ENCODE results near the gene SRF.
"Not testable (repeated sequence)": the region's sequence is repeated elsewhere in the genome, so short reads cannot be mapped to it uniquely, and the experiment has no call there.

Gene SRF

DNA sequence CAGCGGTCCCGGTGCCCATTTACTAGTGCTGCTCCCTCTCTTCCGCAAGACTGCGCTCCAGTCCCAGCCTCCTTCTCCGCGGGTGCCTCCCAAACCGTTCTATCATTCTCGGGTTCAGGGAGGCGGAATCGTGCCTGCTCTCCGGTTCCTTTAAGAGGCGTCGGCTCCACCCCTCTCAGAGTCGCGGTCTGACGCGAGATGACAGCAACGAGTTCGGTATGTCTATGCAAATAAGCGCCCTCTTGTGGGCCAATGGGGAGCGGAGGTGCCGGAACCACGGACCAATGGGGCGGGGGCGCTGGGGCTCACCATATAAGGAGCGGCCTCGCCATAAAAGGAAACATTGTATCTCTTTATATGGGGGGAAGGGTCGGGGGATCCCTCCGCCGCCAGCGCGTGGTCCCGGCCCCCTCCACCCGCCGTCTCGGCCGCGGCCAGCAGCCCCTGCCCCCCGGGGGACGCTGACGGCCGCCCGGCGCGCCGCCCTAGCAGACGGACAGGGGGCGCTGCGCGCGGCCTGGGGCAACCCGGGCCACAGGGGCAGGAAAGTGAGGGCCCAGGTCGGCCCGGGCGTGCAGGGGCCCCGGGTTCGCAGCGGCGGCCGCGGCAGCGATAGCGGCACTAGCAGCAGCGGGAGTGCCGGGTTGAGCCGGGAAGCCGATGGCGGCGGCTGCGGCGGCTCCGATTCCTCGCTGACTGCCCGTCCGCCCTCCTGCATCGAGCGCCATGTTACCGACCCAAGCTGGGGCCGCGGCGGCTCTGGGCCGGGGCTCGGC, at the start of gene SRF:
Gene SRF (plus strand): TSS at position 339 of the 776 bp plus-strand sequence. CDS start 388 bp downstream, at position 727.
- peak; percentile 97 to 98 for DNase-seq (ENCODE audit: low read depth in 2 of 2)

DNA sequence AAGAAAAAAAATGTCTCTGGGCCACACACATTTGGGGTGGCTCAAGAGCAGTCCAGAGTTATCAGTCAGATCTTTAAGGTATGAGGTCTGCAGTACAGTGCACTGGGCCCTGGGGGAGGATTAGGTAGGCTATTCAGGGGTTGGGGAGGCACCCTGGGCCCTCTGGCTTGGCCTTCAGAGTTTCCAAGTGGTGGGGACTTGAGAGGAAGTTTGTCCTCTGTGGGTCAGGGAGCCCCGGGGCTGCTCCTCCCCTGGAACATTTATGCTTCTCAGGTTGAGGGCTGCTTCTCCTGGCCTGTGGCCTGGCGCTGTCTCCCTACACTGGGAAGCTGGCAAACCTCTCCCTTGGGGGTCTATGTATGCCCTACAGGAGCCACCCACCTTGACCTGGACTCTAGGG, 48.9 kb upstream of the SRF start:
- no peak for DNase-seq (ENCODE audit: low read depth in 2 of 2)

DNA sequence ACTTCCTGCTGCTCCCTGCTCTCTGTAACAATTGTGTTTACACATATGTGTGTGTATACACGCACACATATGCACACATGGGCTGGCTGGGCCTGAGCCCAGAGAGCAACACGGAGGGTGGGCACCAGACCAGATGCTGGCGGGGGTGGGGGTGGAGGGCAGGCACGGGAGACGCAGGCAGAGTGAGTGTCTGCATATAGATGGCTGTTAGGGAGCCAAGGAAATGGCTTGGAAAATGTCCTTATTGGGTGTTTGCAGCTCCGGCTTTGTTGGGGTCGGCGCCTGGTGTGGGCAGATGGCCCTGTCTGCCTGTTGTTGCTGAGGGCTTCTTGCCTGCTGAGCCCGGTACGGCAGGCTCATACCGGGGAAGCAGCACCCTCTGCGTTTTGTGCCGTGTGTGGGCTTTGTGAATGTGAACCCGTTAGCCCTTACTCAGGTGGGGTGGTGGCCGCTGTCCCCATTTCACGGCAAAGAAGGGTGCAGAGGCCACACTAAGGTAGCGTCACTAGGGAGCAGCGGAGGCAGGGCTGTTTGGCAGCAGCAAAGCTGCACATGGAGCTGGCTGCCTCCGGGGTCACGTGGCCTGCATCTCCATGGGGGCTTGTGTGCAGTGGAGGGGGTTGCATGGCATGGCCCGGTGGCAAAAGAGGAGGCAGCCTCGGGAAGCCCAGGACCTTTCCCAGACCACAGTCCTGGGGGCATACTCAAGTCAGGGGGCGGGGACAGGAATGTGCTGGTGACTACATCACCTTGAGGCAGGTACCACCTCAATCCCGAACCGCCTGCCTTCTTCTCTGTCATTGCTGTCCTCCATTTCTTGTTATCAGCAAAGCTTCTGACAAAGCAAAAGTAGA, 47.4 kb upstream of the SRF start:
- DNase-seq (ENCODE audit: low read depth in 2 of 2), result no peak

DNA sequence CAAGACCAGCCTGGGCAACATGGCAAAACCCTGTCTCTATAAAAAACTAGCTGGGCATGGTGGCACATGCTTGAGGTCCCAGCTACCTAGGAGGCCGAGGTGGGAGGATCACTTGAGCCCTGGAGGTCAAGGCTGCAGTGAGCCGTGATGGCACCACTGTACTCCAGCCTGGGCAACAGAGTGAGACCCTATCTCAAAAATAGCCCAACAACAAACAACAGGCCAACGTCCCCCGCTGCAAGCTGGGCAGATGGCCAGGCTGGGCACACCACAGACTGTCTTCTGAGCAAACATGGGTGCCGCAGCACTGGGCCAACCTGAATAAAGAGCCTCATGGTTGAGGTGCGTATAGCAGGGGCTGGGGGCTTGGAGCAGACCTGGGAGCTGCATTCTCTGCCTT, 46.6 kb upstream of the SRF start:
- no peak for DNase-seq (ENCODE audit: low read depth in 2 of 2)

DNA sequence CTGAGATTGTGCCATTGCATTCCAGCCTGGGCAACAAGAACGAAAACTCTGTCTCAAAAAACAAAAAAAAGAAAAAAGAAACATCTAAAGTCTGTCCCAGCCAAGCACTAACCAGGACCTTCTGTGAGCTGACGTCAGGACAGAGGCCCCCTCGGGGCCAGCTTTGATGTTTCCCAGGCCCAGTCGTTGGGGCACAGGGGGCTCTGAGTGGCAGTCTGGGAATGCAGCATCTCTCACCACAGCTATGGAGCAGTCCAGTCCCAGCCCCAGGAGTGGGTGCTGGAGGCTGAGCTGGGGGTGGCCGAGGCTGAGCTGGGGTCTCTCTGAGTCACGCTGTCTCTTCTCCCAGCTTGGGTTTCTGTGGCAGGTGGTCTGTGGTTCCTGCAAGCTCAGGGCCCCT, 46.0 kb upstream of the SRF start:
- DNase-seq (ENCODE audit: low read depth in 2 of 2), result no peak

DNA sequence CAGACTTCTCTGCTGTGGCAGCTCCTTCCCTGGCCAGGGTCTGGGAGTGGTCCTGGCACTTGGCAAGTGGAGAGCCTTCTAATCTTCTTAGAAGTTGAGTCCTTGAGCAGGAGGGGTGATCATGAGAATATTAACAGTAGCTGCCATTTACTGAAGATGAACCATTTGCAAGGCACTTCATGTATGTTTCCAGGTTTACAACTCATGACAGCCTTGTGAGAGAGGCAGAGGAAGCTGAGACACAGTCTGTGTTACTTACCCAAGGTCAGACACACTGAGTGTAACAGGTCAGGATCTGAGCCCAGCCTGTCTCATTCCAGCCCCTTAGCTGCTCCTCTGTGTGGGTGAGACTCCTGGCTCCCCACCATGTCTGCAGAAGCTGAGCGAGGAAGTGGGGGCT, 45.5 kb upstream of the SRF start:
- no peak for DNase-seq (ENCODE audit: low read depth in 2 of 2)

DNA sequence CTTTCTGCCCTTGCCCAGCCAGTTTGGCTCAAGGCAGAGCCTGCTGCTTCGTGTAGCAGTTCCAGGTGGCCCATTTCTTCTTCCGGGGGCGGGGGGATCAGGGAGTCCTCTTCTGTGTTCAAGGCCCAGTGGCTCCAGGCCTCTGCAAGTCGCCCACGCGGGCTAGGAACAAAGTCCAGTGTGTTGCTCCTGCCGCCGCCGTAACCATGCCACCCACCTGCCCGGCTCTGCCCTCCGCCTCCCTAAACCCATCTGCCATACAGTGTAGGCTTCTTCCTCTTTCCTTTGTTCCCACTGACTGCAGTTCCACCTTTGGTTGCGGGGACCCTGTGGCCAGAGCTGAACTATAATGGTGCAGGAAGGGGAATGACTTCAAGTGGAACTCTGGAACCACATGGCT, 43.9 kb upstream of the SRF start:
- DNase-seq (ENCODE audit: low read depth in 2 of 2), result no peak

DNA sequence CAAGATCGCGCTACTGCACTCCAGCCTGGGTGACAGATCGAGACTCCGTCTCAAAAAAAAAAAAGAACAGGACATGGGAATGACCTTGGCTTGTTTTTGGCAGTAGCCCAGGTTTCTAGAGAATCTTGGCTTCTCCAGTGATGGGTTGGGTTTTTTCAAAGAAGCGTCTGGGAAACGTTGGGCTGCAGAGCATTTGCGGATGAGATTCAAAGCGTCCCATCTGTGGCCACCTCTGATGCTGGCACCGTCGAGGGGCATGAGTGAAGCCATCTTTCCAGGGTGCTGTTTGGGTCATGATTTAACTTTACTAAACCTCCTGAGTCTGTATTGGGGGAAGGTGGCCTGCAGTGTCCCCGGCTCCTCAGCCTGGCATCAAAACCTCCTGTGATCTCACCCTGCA, 43.2 kb upstream of the SRF start:
- DNase-seq (ENCODE audit: low read depth in 2 of 2), result no peak

DNA sequence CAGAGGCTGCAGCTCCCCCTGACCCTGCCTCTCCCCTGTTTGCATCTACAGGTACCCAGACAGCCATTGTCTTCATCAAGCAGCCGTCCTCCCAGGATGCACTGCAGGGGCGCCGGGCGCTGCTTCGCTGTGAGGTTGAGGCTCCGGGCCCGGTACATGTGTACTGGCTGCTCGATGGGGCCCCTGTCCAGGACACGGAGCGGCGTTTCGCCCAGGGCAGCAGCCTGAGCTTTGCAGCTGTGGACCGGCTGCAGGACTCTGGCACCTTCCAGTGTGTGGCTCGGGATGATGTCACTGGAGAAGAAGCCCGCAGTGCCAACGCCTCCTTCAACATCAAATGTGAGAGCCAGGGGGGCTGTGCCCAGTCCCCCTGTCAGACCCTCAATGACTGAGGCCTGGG, 42.1 kb upstream of the SRF start:
- DNase-seq (ENCODE audit: low read depth in 2 of 2), result no peak

DNA sequence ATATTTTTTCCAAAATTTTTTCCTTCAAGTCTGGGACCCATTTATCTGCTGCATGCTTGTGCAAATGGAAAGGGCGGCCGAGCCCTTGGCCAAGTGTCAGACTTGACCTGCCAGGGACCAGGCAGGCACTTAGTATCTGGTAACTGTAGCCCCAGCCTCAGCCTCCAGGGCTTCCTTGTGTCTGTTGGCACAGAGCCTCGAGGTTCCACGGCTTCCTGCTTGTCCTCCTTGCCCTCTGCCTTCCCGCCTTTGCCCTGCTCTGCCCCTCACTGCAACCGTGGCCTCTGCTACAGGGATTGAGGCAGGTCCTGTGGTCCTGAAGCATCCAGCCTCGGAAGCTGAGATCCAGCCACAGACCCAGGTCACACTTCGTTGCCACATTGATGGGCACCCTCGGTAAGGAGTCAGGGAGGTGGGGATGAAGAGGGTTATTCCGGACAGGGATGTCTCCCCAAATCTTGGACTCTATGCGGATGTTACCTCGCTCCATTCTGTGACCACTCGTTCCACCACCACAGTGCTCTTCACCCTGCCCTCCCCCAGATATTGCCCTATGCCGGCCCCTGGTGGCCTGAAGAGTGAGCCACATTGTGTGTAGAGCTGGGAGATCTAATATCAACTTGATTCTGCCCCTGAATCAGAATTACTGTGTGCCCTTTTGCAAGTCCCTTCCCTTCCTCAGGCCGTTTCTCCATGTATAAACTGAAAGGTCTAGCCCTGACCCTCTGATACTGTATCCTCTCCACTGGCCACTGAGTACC, 41.5 kb upstream of the SRF start:
- DNase-seq (ENCODE audit: low read depth in 2 of 2), result no peak

DNA sequence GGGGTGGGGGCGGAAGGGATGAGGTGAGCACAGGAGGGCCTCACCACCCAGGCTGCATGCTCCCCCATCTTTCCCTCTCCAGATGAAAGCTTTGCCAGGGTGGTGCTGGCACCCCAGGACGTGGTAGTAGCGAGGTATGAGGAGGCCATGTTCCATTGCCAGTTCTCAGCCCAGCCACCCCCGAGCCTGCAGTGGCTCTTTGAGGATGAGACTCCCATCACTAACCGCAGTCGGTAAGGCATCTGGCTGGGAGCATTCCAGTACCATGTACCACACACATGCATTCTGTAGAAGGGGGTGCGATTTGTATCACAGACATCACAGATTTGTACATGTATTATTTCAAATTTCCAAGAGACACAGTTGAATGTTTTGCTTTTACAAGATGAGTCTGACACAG, 40.6 kb upstream of the SRF start:
- no peak for DNase-seq (ENCODE audit: low read depth in 2 of 2)

DNA sequence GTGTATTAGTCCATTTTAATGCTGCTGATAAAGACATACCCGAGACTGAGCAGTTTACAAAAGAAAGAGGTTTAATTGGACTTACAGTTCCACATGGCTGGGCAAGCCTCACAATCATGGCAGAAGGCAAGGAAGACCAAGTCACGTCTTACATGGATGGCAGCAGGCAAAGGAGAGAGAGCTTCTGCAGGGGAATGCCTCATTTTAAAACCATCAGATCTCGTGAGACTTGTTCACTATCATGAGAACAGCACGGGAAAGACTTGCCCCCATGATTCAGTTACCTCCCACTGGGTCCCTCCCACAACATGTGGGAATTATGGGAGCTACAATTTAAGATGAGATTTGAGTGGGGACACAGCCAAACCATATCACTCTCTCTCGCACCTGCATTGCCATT, 39.7 kb upstream of the SRF start:
- not testable (repeated sequence) for DNase-seq (ENCODE audit: low read depth in 2 of 2)

DNA sequence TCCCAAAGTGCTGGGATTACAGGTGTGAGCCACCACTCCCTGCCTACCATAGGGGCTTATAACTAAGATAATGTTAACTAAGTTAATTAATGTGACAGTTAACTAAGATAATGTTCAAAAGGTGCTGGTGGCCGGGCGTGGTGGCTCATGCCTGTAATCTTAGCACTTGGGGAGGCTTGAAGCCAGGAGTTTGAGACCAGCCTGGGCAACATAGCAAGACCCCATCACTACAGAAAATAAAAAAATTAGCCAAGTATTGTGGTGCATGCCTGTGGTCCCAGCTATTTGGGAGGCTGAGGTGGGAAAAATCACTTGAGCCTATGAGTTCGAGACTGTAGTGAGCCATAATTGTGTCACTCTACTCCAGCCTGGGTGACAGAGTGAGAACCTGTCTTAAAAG, 32.8 kb upstream of the SRF start:
- no peak for DNase-seq (ENCODE audit: low read depth in 2 of 2)

DNA sequence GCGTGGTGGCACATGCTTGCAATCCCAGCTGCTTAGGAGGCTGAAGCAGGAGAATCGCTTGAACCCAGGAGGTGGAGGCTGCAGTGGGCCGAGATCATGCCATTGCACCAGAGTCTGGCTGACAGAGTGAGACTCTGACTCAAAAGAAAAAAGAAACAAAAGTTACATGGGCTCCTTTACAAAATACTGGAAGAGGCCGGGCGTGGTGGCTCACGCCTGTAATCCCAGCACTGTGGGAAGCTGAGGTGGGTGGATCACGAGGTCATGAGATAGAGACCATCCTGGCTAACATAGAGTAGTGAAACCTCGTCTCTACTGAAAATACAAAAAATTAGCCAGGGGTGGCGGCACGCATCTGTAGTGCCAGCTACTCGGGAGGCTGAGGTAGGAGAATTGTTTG, 31.1 kb upstream of the SRF start:
- DNase-seq (ENCODE audit: low read depth in 2 of 2), result not testable (repeated sequence)

DNA sequence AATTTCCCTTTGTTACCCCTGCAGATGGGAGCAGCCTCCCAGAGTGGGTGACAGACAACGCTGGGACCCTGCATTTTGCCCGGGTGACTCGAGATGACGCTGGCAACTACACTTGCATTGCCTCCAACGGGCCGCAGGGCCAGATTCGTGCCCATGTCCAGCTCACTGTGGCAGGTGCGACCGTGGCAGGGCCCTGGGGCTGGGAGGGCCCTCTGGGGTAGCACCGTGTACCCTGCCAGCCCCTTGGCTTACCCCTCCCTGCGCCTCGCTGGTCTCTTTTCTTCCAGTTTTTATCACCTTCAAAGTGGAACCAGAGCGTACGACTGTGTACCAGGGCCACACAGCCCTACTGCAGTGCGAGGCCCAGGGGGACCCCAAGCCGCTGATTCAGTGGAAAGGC, 29.4 kb upstream of the SRF start:
- DNase-seq (ENCODE audit: low read depth in 2 of 2), result no peak

DNA sequence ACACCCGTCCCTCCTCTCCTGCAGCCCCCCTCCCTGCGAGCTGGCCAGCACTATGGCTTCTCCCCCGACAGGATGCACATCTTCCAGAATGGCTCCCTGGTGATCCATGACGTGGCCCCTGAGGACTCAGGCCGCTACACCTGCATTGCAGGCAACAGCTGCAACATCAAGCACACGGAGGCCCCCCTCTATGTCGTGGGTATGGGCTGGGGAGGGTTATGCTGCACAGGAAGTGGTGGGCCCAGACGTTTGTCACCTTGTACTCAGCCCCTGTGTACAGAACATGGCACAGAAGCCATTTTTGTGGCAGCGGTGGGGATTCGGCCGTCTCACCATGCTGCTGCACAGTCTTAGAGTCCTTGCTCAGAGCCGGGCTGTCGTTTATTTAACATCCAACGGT, 29.0 kb upstream of the SRF start:
- DNase-seq (ENCODE audit: low read depth in 2 of 2), result peak in 1 of 2 donors; percentile 19

DNA sequence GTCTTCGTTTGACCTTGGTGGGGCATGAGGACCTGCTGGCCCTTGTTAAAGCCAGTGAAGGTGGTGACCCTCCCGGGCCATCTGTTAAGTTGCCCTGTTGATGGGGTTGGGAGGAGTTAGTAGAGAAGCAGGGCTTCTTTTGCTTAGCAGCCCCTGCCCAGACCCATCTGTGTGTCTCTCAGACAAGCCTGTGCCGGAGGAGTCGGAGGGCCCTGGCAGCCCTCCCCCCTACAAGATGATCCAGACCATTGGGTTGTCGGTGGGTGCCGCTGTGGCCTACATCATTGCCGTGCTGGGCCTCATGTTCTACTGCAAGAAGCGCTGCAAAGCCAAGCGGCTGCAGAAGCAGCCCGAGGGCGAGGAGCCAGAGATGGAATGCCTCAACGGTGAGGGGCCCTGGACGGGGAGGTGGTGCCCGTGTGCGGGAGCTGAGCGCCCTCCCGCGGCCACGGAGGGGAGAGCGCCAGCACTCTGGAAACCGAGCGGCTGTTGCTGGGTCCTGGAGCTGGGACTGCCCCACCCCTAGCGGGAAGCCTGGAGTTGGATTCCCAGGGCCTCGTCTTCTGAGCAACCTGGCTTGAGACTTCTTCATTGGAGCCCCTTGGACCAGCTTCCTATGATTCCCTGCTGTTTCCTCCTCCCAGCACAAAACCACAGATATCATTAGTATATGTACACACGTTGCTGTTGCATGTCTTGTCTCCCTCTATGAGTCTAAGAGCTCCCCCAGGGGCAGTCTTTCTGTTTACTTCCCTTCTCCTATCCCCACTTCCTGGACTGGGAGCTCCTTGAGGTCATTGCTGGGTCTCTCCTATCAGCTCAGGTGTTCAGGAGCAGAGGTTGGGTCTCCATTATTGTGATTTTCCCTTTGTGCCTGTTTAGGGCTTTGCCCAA, 27.6 kb upstream of the SRF start:
- DNase-seq (ENCODE audit: low read depth in 2 of 2), result peak; percentile 43 to 44

DNA sequence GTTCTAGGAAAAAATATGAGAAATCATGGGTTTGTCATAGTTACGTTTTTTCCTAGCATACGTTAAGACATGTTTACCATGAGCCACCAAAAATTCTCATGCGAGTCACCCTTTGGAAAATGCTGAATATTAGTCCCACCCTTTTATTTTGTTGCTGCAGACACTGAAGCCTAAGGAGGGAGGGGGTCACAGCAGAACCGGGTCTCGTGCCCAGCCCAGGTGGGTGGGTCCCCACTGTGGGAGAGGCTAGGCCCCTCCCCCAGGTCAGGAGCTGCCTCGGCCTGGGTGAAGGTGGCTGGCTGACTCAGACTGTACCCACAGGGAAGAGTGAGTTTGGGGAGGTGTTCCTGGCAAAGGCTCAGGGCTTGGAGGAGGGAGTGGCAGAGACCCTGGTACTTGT, 26.2 kb upstream of the SRF start:
- DNase-seq (ENCODE audit: low read depth in 2 of 2), result no peak

DNA sequence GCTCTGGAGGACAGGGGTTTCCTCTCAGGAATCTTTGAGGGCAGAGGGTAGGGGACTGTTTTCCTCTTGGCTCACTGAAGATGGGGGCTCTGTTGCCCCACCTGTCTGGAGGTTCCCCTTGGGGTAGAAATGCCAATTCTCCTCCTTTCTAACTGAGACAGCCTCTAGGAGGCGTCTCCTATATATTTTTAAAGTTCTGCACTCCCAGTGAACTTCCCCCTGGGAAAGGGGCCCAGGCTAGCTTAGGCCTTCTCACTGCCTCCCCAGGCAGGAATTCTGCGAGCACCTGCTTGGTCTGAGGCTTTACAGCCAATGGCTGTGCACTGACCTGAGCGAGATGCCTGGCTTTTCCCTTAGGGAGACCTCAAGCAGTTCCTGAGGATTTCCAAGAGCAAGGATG, 24.8 kb upstream of the SRF start:
- DNase-seq (ENCODE audit: low read depth in 2 of 2), result no peak

DNA sequence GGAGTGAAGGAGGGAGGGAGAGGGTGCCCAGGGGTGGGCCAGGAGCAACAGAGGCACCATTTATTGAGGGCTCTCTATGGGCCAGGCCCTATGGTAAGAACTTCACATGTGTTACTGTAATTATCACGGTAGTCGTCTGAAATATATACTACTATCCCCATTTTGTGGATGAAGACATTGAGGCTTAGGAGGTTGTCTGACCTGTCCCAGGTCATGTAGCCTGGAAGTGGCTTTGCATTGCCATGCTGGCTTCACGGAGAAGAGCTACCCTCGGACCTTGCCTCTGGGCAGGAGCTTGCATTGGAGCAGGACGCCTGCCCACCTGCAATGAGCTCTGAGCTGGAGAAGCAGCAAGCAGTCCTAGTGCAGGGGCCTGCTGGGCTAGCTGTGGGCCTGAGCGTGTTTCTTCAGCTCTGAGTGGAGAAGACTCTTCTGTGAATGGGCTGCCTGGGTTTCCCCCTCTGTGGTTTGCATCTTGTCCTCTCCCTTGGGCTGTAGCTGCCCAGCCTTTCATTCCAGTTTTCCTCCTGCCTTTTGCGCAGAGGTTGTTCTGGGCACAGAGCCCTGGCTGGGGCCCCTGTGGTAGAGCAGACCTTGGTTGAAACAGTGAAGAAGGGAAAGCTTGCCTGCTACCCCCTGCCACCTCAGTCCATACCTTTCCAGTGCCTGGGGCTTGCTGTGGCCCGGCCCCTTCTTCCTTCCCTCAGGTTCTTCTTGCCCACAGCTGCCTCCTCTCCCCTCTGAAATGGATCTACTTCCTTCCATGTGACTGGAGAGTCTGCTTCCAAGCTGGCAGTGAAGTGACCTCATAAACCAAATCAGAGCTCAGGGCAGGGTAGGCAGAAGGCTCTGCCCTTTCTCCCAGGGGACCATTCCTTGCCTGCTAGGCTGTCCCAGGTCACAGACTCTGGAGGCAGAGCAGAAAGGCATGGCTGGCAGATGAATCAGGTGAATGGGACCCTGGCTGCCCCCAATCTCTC, 24.1 kb upstream of the SRF start:
- no peak for DNase-seq (ENCODE audit: low read depth in 2 of 2)

Measured in activated CD8-positive, alpha-beta memory T cell treated with anti-CD3 and anti-CD28 coated beads for 4 hours (primary cell).